Small intestine (tissue), 16 donors: ENCODE results near the gene NUP214. TPM values are rescaled to one million over a fixed set of nuclear protein-coding genes. Genes with fewer than 3 reads are reported as not detected.
A peak's percentile ranks its signal among the peaks of the same experiment; 100 is the strongest.

Experiments used
- DNase-seq, 2 donors: peaks; one replicate each; pipeline versions ENCODE4 v3.0.0 to v3.0.0-alpha.2; 2013
- FAIRE-seq: peaks from 2 replicates; lab custom pipeline; 2012; peaks lifted over from hg19 to GRCh38; lab: Jason Lieb, UNC
- H3K27ac ChIP-seq, 3 donors: one replicate each; pipeline ENCODE4 v1.5.1; 2013; ENCODE audit warnings: low read length in 2 of 3, mild to moderate bottlenecking in 2 of 3, control low read depth in 1 of 3, inconsistent platforms in 1 of 3, low read depth in 1 of 3, moderate library complexity in 1 of 3
- H3K27me3 ChIP-seq, 3 donors: one replicate each; pipeline ENCODE4 v1.6.1; 2013; ENCODE audit warnings: low read length in 3 of 3, inconsistent platforms in 1 of 3; ENCODE audit not compliant: control insufficient read depth in 3 of 3, insufficient read depth in 3 of 3
- H3K36me3 ChIP-seq, 3 donors: one replicate each; pipeline ENCODE4 v1.6.1; 2013; ENCODE audit warnings: low read length in 3 of 3, inconsistent platforms in 1 of 3, low read depth in 1 of 3, mild to moderate bottlenecking in 1 of 3, moderate library complexity in 1 of 3; ENCODE audit not compliant: control insufficient read depth in 3 of 3, insufficient read depth in 2 of 3
- H3K4me1 ChIP-seq, 3 donors: one replicate each; pipeline ENCODE4 v1.6.1; 2013; ENCODE audit warnings: low read length in 2 of 3, inconsistent platforms in 1 of 3, low read depth in 1 of 3, mild to moderate bottlenecking in 1 of 3, moderate library complexity in 1 of 3; ENCODE audit not compliant: control insufficient read depth in 3 of 3, insufficient read depth in 2 of 3
- H3K4me3 ChIP-seq, 3 donors: one replicate each; pipeline ENCODE4 v1.5.1; 2013; ENCODE audit warnings: low read length in 3 of 3, control low read depth in 1 of 3, inconsistent platforms in 1 of 3, low read depth in 1 of 3, mild to moderate bottlenecking in 1 of 3, moderate library complexity in 1 of 3
- H3K9me3 ChIP-seq, 2 donors: one replicate each; pipeline ENCODE4 v1.6.1; 2013; ENCODE audit warnings: low read depth in 1 of 2, low read length in 1 of 2; ENCODE audit not compliant: control insufficient read depth in 2 of 2, insufficient read depth in 1 of 2
- WGBS, 3 donors: extraction: QIAGEN DNeasy Blood & Tissue Kit; methylation state at CpG; one replicate each; pipeline ENCODE4 v1.1.7; 2013; 5-methylcytosine and 5-hydroxymethylcytosine counted together
- long read RNA-seq, 10 donors: transcript quantifications; one replicate each; lab custom pipeline, GENCODE V29; 2026
- polyA plus RNA-seq, 4 donors: library from polyadenylated mRNA; stranded (reverse) in 3 of 4; unstranded in 1 of 4; fragments of 200-250 nt in 3 of 4; fragments of 120-200 nt in 1 of 4; gene quantifications; one replicate each; pipeline versions ENCODE4 v1.2.1 to v1.2.3, GENCODE V29; 2013
- donor health status: healthy with polysubstance abuse.
- donor health status: control.
- donor health status: control.
- donor health status: Bipolar disorder and iron deficiency.
- donor health status: healthy.

NUP214 gene
- polyA plus RNA-seq, result 10 to 100 TPM; 16.7 to 49.7 (median 37.3) TPM
- long read RNA-seq, donor 1, partial matches to known transcripts, result 16 of 16 reads
- long read RNA-seq, donor 1, other reads (novel, unspliced or antisense), result 0 of 16 reads
- long read RNA-seq, donor 2, result 0 reads
- long read RNA-seq, donor 3, partial matches to known transcripts, result 5 of 6 reads
- long read RNA-seq, donor 3, other reads (novel, unspliced or antisense), result 0 of 6 reads
- long read RNA-seq, donor 4, result 0 reads
- long read RNA-seq, donor 5, result 0 reads
- long read RNA-seq, donor 6, result 0 reads
- long read RNA-seq, donor 7, result 0 reads
- long read RNA-seq, donor 8, result 0 reads
- long read RNA-seq, donor 9, result 0 reads
- long read RNA-seq, donor 10, partial matches to known transcripts, result 7 of 7 reads
- long read RNA-seq, donor 10, other reads (novel, unspliced or antisense), result 0 of 7 reads

DNA sequence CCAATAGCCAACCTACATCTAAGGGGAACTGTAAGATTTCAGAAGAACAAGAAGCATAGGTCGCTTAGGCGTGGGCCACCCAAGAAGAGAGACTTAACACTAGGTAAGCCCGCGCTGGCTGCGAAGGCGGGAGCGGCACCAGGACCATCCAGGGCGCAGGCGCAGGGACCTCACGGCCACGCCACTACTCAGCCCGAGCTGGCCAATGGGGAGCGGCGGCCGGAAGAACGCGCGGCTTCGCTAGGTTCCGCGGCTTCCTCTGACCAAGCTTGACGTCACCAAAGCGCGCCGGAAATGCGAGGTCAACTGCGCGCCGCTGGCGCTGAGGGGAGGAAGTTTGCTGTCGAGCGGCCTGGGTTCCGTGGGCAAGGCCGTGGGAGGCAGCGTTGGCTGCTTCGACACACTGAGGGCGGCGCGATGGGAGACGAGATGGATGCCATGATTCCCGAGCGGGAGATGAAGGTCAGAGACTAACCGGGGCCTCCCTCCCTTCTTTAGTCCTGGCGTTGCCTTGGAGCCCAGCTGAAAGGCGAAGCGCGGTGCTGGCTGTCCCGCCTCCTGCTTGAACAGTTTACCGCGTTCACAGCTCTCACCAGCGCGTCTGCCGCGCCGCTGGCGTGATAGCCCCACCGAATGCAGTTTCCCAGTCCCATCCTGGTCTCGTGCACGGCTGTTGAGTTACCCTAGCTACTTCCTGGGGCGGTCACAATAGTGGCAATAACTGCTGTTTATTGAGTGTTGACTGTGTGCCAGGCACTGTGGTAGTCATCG, at the start of gene NUP214:
TSS of gene NUP214 (plus strand) at position 299 of the 771 bp plus-strand sequence. CDS start at position 418, 119 bp downstream.
- peak; percentile 98 to 100 for DNase-seq
- Histone ChIP-seq H3K36me3 (peaks cover 0 to 11% (median 10%) of the 10 kb centered on the region in 3 donors), H3K4me1 (peaks cover 0 to 5% (median 0%) of the 10 kb centered on the region in 3 donors), H3K4me3 (peak within 1 kb of the TSS; percentile 69 to 92 (median 82)), H3K9me3 (no peaks in the 10 kb centered on the region), H3K27ac (peak within 1 kb of the TSS; percentile 64 to 95 (median 81)), H3K27me3 (no peaks in the 10 kb centered on the region)
- FAIRE-seq, result no peak
- WGBS, 3 donors, result 0 to 1% (median 0%) methylated on average over 48 to 61 of the region's 61 CpGs

DNA sequence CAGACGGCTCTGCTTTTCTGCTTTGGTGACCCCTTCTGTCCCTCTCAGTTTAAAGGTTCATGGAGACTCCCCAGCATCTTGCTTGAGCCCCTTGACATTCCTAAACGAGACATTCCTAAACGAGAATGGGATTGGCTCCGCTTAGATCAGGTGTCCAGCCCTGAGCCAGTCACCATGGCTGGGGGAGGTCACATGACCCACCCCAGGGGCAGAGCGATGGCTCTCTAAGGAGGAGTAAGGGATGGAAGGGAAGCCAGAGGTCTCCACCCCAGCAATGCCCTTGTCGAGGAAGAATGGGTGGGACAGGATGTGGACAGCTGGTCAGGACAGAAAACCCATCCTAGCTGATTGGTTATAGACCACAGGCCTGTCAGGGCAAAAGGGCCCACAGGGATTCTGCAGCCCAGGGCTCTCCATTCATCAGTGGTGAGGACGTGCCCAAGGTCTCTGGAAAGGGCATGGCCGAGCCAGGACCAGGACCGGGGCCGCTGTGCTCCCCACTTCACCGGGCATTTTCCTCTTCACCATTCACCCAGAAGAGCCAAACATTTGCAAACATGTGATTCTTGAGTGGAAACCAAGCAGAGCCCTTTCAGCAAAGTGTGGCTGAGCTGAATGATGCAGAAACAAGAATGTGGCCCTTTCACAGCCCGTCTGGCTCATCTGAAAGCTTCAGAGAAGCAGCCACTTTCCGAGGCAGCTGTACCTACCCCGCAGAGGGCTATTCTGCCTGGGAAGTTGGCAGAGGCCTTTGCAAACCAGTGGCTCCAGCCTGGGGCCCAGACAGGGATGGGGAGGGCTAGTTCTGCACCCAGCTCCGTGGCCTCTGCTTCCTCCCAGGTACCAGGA, 48.8 kb upstream of the NUP214 start:
- DNase-seq (no peak), FAIRE-seq (no peak)
- no peak overlapping the region for H3K4me3 ChIP-seq
- H3K4me1 ChIP-seq, result no peaks in the 10 kb centered on the region
- WGBS, 3 donors, result 71 to 77% (median 75%) methylated on average over 15 of the region's 15 CpGs
- H3K27me3 ChIP-seq, result no peaks in the 10 kb centered on the region
- H3K9me3 ChIP-seq, result no peaks in the 10 kb centered on the region
- no peak overlapping the region for H3K27ac ChIP-seq
- no peaks in the 10 kb centered on the region for H3K36me3 ChIP-seq

DNA sequence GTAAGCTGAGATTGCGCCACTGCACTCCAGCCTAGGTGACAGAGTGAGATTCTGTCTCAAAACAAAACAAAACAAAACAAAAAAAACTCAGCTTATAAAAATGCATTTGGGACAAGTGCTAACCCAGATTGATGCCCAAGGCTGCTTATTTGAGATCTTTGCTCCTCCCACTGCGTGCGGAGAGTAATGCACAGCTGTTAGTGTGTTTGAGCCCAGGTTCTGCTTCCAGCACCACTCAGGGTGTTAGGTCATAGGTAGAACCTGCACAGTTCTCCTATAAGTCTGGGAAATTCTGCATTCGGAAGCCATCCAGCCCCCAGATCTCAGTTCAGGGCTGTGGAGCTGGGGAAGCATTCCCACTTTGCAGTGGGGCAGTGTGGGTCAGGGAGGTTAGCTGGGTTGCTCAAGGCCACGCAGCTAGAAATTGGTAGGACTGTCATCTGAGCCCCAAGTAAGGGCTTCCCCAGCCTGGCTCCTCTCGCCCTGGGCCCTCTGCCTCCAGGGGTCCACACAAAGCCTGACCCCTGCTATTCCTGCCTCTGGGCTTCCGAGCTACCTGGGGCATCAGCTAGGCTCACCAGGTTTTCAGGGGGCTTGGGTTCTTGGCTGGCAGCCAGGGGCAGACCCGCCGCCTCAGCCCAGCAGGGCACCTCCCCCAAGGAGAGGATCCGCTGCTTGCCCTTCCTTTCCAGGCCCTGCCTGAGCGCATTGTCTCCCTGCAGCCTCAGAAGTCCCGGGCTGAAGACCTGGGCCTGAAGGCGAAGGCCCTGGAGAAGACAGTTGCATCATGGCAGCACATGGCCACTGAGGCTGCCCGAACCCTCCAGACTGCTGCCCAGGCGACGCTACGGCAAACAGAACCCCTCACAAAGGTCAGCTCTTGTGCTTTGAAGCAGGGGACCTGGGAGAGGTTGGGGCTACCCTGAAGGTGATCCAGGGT, 46.7 kb upstream of the NUP214 start:
- no peaks in the 10 kb centered on the region for H3K9me3 ChIP-seq
- no peaks in the 10 kb centered on the region for H3K4me1 ChIP-seq
- 76 to 83% (median 82%) methylated on average over 17 of the region's 17 CpGs for WGBS, 3 donors
- no peaks in the 10 kb centered on the region for H3K36me3 ChIP-seq
- FAIRE-seq (no peak), DNase-seq (no peak)
- H3K4me3 ChIP-seq, result no peak overlapping the region
- no peaks in the 10 kb centered on the region for H3K27me3 ChIP-seq
- H3K27ac ChIP-seq, result no peak overlapping the region

DNA sequence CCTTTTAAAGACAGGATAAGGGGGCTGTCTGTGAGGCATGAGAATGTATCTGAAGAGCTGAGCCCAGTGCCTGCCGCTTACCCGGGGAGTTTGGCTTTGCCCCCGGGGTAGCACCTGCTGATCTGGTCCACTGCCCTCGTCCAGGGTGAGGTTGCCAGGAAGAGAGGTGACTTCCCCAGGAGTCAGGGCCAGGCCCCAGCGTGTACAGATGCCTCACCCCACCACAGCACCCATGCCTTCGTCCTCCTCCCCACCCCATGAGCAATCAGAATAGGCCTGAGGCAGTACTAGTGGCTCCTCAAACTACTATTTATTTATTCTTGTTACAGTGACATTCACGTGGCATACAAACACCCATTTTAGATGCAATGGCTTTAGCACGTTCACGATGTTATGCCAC, 44.8 kb upstream of the NUP214 start:
- Histone ChIP-seq H3K9me3 (no peaks in the 10 kb centered on the region), H3K36me3 (no peaks in the 10 kb centered on the region), H3K4me1 (no peaks in the 10 kb centered on the region), H3K27ac (no peak overlapping the region), H3K27me3 (no peaks in the 10 kb centered on the region), H3K4me3 (no peak overlapping the region)
- DNase-seq, result no peak
- WGBS, 3 donors, result 63 to 80% (median 68%) methylated on average over 9 of the region's 9 CpGs
- FAIRE-seq, result no peak

DNA sequence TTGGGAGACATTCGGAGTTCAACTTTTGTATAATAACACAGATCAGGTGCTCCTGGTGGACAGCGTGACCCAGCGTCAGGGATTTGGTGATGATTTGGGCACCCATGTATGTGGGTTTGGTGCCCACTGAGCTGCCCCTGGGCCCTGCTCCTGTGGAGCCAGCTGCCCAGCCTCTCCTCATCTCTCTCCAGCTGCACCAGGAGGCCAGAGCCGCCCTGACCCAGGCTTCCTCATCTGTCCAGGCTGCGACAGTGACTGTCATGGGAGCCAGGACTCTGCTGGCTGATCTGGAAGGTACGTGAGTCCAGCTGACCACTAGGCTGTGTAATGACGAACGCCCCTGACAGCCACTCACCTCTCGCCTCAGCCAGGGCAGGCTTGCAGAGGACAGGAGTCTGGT, 43.5 kb upstream of the NUP214 start:
- no peak for DNase-seq
- Histone ChIP-seq H3K27me3 (no peaks in the 10 kb centered on the region), H3K36me3 (no peaks in the 10 kb centered on the region), H3K4me3 (no peak overlapping the region), H3K27ac (no peak overlapping the region), H3K4me1 (no peaks in the 10 kb centered on the region), H3K9me3 (no peaks in the 10 kb centered on the region)
- no peak for FAIRE-seq
- 79 to 86% (median 84%) methylated on average over 9 of the region's 9 CpGs for WGBS, 3 donors

DNA sequence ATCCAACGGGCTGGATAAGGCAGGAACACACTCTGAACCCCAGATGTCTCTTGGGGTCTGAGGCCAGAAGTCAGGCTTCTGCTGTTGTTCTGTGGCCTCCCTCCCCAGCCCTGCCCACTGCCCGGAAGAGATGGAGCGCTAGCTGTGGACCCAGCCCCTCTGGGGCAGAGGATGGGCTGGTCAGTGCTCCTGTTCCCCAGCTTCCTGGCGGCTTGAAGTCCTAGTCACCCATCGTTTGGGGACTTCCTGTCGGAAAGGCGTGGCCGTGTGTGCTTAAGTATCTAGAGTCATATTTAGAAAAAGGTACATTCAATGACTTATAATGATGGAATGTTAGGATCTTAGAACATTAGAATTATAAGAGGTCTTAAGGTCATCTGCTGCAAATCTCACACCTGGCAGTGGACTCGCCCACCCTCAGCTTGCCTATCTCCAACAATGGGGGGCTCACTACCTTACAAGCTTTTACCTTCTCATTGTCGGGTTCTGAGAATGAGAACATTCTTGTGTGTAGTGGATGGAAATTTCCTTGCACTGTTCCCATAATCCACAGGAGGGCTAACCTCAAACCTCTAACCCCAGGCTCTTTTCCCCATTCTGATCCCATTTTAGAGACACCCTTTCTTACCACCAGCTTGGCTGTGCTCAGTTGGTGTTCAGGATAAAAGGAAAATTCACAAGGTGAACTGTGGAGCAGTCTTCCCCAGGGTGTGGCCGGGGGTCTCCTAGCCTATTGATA, 42.4 kb upstream of the NUP214 start:
- no peaks in the 10 kb centered on the region for H3K9me3 ChIP-seq
- H3K36me3 ChIP-seq, result no peaks in the 10 kb centered on the region
- peaks cover 0 to 3% (median 0%) of the 10 kb centered on the region in 3 donors for H3K27me3 ChIP-seq
- DNase-seq, result no peak
- no peak overlapping the region for H3K27ac ChIP-seq
- no peak for FAIRE-seq
- no peak overlapping the region for H3K4me3 ChIP-seq
- H3K4me1 ChIP-seq, result no peaks in the 10 kb centered on the region
- WGBS, 3 donors, result 53 to 65% (median 58%) methylated on average over 11 of the region's 11 CpGs

DNA sequence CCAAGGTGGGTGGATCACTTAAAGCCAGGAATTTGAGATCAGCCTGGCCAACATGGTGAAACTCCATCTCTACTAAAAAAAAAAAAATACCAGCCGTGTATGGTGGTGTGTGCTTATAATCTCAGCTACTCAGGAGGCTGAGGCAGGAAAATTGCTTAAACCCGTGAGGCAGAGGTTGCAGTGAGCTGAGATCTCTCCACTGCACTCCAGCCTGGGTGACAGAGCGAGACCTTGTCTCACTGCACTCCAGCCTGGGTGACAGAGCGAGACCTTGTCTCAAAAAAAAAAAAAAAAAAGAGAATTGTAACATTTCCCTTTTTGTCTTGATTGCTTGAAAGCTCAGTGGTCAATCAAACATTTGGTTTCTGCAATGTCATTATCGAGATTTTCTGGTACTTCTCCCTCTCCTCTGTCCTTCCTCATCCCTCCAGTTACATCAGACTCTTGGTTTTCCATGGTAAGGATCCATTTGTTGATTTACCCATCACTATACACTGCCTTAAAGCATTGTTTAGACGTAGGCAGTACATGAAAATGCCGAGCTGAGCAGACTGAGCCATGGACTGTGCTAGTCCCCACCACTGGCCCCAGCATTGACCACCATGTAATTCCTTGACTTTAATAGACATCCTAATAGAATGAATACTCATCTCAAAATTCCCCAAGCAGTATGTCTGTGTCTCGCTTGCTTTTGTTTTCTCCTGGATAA, 40.6 kb upstream of the NUP214 start:
- FAIRE-seq, result no peak
- 67 to 76% (median 70%) methylated on average over 8 of the region's 8 CpGs for WGBS, 3 donors

More for the DNA sequence above, 40.6 kb upstream of the NUP214 start:
- DNase-seq, result no peak
- H3K4me1 ChIP-seq, result no peaks in the 10 kb centered on the region
- no peaks in the 10 kb centered on the region for H3K9me3 ChIP-seq
- no peak overlapping the region for H3K27ac ChIP-seq
- H3K27me3 ChIP-seq, result peaks cover 0 to 3% (median 0%) of the 10 kb centered on the region in 3 donors
- no peaks in the 10 kb centered on the region for H3K36me3 ChIP-seq
- no peak overlapping the region for H3K4me3 ChIP-seq
